Kidney epithelial cell (primary cell): ENCODE data around the gene RCBTB1. TPM values are rescaled to one million over a fixed set of nuclear protein-coding genes. Genes with fewer than 3 reads are reported as not detected.

Experiments
- DNase-seq: peaks from one replicate; pipeline ENCODE4 v3.0.0-alpha.2; 2010; ENCODE audit warnings: low read depth
- H3K27me3 ChIP-seq: 2 replicates; pipeline ENCODE4 v1.6.0; 2011; ENCODE audit warnings: low read length; ENCODE audit not compliant: control insufficient read depth, insufficient read depth
- H3K36me3 ChIP-seq: 2 replicates; pipeline ENCODE4 v1.5.1; 2011; ENCODE audit warnings: low read length; ENCODE audit not compliant: control insufficient read depth, insufficient read depth
- H3K4me3 ChIP-seq: 2 replicates; pipeline ENCODE4 v1.5.1; 2011; ENCODE audit warnings: low read depth, mild to moderate bottlenecking, control low read depth, low read length
- CTCF ChIP-seq: IDR thresholded peaks from 2 replicates; pipeline ENCODE4 v1.5.1; 2011; ENCODE audit warnings: mild to moderate bottlenecking, moderate library complexity, low read length, control low read depth, inconsistent platforms; ENCODE audit not compliant: insufficient read depth, poor library complexity, severe bottlenecking
- total RNA-seq: library from RNA; depleted of rRNA; stranded (reverse); fragments of >200 nt; gene quantifications from 2 replicates; pipeline ENCODE4 v1.2.3, GENCODE V29; 2015

Gene RCBTB1
- total RNA-seq, 1 donor from 2014 or later = 22.6 TPM

GRCh38 chr13:49559006-49559405 is 26.4 kb downstream of the RCBTB1 start:
- H3K36me3 ChIP-seq = peaks cover 2% of the 10 kb centered on the region
- no peaks in the 10 kb centered on the region for H3K27me3 ChIP-seq
- TF ChIP-seq CTCF = no peak
- DNase-seq = no peak
- H3K4me3 ChIP-seq = no peak overlapping the region

- Histone ChIP-seq H3K27me3 (no peaks in the 10 kb centered on the region), H3K4me3 (no peak overlapping the region), H3K36me3 (peaks cover 2% of the 10 kb centered on the region)
- TF ChIP-seq CTCF = no peak
- DNase-seq = no peak
Observed at GRCh38 chr13:49554387-49554786, 31.0 kb downstream of the RCBTB1 start.

GRCh38 chr13:49553888-49554287 is 31.5 kb downstream of the RCBTB1 start:
- Histone ChIP-seq H3K27me3 (no peaks in the 10 kb centered on the region), H3K36me3 (peaks cover 2% of the 10 kb centered on the region), H3K4me3 (no peak overlapping the region)
- no peak for TF ChIP-seq CTCF
- no peak for DNase-seq

GRCh38 chr13:49550942-49551644 is 34.3 kb downstream of the RCBTB1 start:
- Histone ChIP-seq H3K4me3 (no peak overlapping the region), H3K36me3 (no peaks in the 10 kb centered on the region), H3K27me3 (no peaks in the 10 kb centered on the region)
- no peak for TF ChIP-seq CTCF
- no peak for DNase-seq

GRCh38 chr13:49549289-49549688 is 36.1 kb downstream of the RCBTB1 start:
- Histone ChIP-seq H3K36me3 (no peaks in the 10 kb centered on the region), H3K4me3 (no peak overlapping the region), H3K27me3 (no peaks in the 10 kb centered on the region)
- no peak for TF ChIP-seq CTCF
- no peak for DNase-seq

GRCh38 chr13:49546561-49546960 is 38.8 kb downstream of the RCBTB1 start:
- DNase-seq = no peak
- no peak for TF ChIP-seq CTCF
- Histone ChIP-seq H3K36me3 (no peaks in the 10 kb centered on the region), H3K4me3 (no peak overlapping the region), H3K27me3 (no peaks in the 10 kb centered on the region)
